ENCODE results near the gene ERI3. TPM values are rescaled to one million over a fixed set of nuclear protein-coding genes. Genes with fewer than 3 reads are reported as not detected.

The ERI3 gene
- total RNA-seq, 2 experiments from 2014 or later, result 35.7 to 37.0 TPM

GRCh38 chr1:44272992-44273391 is 82.1 kb downstream of the ERI3 start:
- no peak for DNase-seq
- H3K27ac Mint-ChIP-seq, result no peak overlapping the region
- ChIA-PET POLR2A (no interaction called here), CTCF (interaction anchor here (0.6 kb wide), 1 partner anchor 867 kb away, joined by 3 read pairs; no protein-coding TSS in a partner anchor)
- intact Hi-C loops (cut with micrococcal nuclease), result no loop called here
- no peaks in the 10 kb centered on the region for H3K27me3 Mint-ChIP-seq
- no peaks in the 10 kb centered on the region for H3K36me3 Mint-ChIP-seq
- H3K4me1 Mint-ChIP-seq (ENCODE audit: low read depth), result peaks cover 16% of the 10 kb centered on the region
- no peaks in the 10 kb centered on the region for H3K9me3 Mint-ChIP-seq
- no peak overlapping the region for H3K4me3 Mint-ChIP-seq

DNA sequence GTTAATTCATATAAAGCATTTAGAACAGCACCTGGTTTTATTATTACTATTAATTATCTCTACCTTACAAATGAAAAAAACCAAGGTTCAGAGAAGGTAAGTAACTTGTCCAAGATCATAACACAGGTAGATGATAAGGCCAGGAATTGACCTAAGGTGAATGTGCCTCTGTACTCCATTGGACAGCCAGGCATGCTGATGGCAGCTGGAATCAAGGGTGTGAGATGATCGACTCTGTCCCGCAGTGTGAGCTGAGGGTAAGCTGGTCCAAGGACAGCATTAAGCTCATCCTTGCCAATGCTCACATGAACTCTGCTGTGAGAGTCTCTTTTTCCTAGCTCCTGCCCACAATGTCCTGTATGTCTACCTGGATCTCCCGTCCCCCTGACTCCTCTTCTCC is 83.4 kb downstream of the ERI3 start:
- no peaks in the 10 kb centered on the region for H3K27me3 Mint-ChIP-seq
- CTCF ChIA-PET, result interaction anchor here (1.8 kb wide), 1 partner anchor 54 kb away, joined by 5 read pairs; no protein-coding TSS in a partner anchor
- H3K4me3 Mint-ChIP-seq, result no peak overlapping the region
- intact Hi-C loops (cut with micrococcal nuclease), result no loop called here
- DNase-seq, result no peak
- H3K27ac Mint-ChIP-seq, result no peak overlapping the region
- POLR2A ChIA-PET, result no interaction called here
- H3K4me1 Mint-ChIP-seq (ENCODE audit: low read depth), result peaks cover 16% of the 10 kb centered on the region
- H3K36me3 Mint-ChIP-seq, result no peaks in the 10 kb centered on the region
- H3K9me3 Mint-ChIP-seq, result no peaks in the 10 kb centered on the region

GRCh38 chr1:44270686-44271628 is 84.1 kb downstream of the ERI3 start:
- CTCF ChIA-PET, result interaction anchor here (1.0 to 1.8 kb wide), 2 partner anchors 53 to 324 kb away, joined by 3 to 5 read pairs; no protein-coding TSS in a partner anchor
- Mint-ChIP-seq H3K36me3 (no peaks in the 10 kb centered on the region), H3K27me3 (no peaks in the 10 kb centered on the region), H3K9me3 (no peaks in the 10 kb centered on the region), H3K4me1 (ENCODE audit: low read depth) (peaks cover 16% of the 10 kb centered on the region), H3K4me3 (no peak overlapping the region), H3K27ac (no peak overlapping the region)
- POLR2A ChIA-PET, result no interaction called here
- DNase-seq, result no peak
- intact Hi-C loops (cut with micrococcal nuclease), result no loop called here

GRCh38 chr1:44268054-44268453 is 87.0 kb downstream of the ERI3 start:
- intact Hi-C loops (cut with micrococcal nuclease), result no loop called here
- ChIA-PET CTCF (interaction anchor here (1.5 to 2.3 kb wide), 2 partner anchors 50 kb away, joined by 5 to 6 read pairs; no protein-coding TSS in a partner anchor), POLR2A (no interaction called here)
- Mint-ChIP-seq H3K36me3 (no peaks in the 10 kb centered on the region), H3K4me3 (no peak overlapping the region), H3K4me1 (ENCODE audit: low read depth) (peaks cover 5% of the 10 kb centered on the region), H3K9me3 (no peaks in the 10 kb centered on the region), H3K27me3 (no peaks in the 10 kb centered on the region), H3K27ac (no peak overlapping the region)
- no peak for DNase-seq

- DNase-seq, result no peak
- no peaks in the 10 kb centered on the region for H3K36me3 Mint-ChIP-seq
- ChIA-PET CTCF (interaction anchor here (1.5 to 2.3 kb wide), 3 partner anchors 8 to 51 kb away, joined by 3 to 6 read pairs (median 5); no protein-coding TSS in a partner anchor), POLR2A (no interaction called here)
- peaks cover 5% of the 10 kb centered on the region for H3K4me1 Mint-ChIP-seq (ENCODE audit: low read depth)
- H3K9me3 Mint-ChIP-seq, result no peaks in the 10 kb centered on the region
- H3K27me3 Mint-ChIP-seq, result no peaks in the 10 kb centered on the region
- intact Hi-C loops (cut with micrococcal nuclease), result no loop called here
- H3K4me3 Mint-ChIP-seq, result no peak overlapping the region
- no peak overlapping the region for H3K27ac Mint-ChIP-seq
Observed at GRCh38 chr1:44267438-44267837, 87.6 kb downstream of the ERI3 start.

GRCh38 chr1:44266400-44267344 is 88.4 kb downstream of the ERI3 start:
- POLR2A ChIA-PET, result no interaction called here
- peaks cover 5% of the 10 kb centered on the region for H3K4me1 Mint-ChIP-seq (ENCODE audit: low read depth)
- CTCF ChIA-PET, result interaction anchor here (1.6 to 2.3 kb wide), 2 partner anchors 9 to 52 kb away, joined by 3 to 6 read pairs; no protein-coding TSS in a partner anchor
- H3K27me3 Mint-ChIP-seq, result no peaks in the 10 kb centered on the region
- no peaks in the 10 kb centered on the region for H3K9me3 Mint-ChIP-seq
- no peaks in the 10 kb centered on the region for H3K36me3 Mint-ChIP-seq
- no peak for DNase-seq
- no peak overlapping the region for H3K27ac Mint-ChIP-seq
- H3K4me3 Mint-ChIP-seq, result no peak overlapping the region
- intact Hi-C loops (cut with micrococcal nuclease), result no loop called here

- Mint-ChIP-seq H3K9me3 (no peaks in the 10 kb centered on the region), H3K27ac (no peak overlapping the region), H3K4me1 (ENCODE audit: low read depth) (peaks cover 5% of the 10 kb centered on the region), H3K27me3 (no peaks in the 10 kb centered on the region), H3K4me3 (no peak overlapping the region), H3K36me3 (peaks cover 2% of the 10 kb centered on the region)
- DNase-seq, result no peak
- intact Hi-C loops (cut with micrococcal nuclease), result no loop called here
- CTCF ChIA-PET, result interaction anchor here (1.6 kb wide), 1 partner anchor 10 kb away, joined by 3 read pairs; no protein-coding TSS in a partner anchor
- POLR2A ChIA-PET, result no interaction called here
Observed at GRCh38 chr1:44265656-44266358, 89.2 kb downstream of the ERI3 start.

- H3K27me3 Mint-ChIP-seq, result no peaks in the 10 kb centered on the region
- ChIA-PET CTCF (no interaction called here), POLR2A (no interaction called here)
- no peak for DNase-seq
- H3K9me3 Mint-ChIP-seq, result no peaks in the 10 kb centered on the region
- intact Hi-C loops (cut with micrococcal nuclease), result no loop called here
- H3K36me3 Mint-ChIP-seq, result peaks cover 2% of the 10 kb centered on the region
- peaks cover 5% of the 10 kb centered on the region for H3K4me1 Mint-ChIP-seq (ENCODE audit: low read depth)
- H3K4me3 Mint-ChIP-seq, result no peak overlapping the region
- no peak overlapping the region for H3K27ac Mint-ChIP-seq
Observed at GRCh38 chr1:44264451-44264771, 90.6 kb downstream of the ERI3 start.

GRCh38 chr1:44263568-44264450 is 91.2 kb downstream of the ERI3 start:
- H3K4me3 Mint-ChIP-seq, result no peak overlapping the region
- H3K27ac Mint-ChIP-seq, result no peak overlapping the region
- ChIA-PET CTCF (no interaction called here), POLR2A (no interaction called here)
- no peak for DNase-seq
- H3K9me3 Mint-ChIP-seq, result no peaks in the 10 kb centered on the region
- peaks cover 2% of the 10 kb centered on the region for H3K36me3 Mint-ChIP-seq
- intact Hi-C loops (cut with micrococcal nuclease), result no loop called here
- no peaks in the 10 kb centered on the region for H3K27me3 Mint-ChIP-seq
- peaks cover 5% of the 10 kb centered on the region for H3K4me1 Mint-ChIP-seq (ENCODE audit: low read depth)

DNA sequence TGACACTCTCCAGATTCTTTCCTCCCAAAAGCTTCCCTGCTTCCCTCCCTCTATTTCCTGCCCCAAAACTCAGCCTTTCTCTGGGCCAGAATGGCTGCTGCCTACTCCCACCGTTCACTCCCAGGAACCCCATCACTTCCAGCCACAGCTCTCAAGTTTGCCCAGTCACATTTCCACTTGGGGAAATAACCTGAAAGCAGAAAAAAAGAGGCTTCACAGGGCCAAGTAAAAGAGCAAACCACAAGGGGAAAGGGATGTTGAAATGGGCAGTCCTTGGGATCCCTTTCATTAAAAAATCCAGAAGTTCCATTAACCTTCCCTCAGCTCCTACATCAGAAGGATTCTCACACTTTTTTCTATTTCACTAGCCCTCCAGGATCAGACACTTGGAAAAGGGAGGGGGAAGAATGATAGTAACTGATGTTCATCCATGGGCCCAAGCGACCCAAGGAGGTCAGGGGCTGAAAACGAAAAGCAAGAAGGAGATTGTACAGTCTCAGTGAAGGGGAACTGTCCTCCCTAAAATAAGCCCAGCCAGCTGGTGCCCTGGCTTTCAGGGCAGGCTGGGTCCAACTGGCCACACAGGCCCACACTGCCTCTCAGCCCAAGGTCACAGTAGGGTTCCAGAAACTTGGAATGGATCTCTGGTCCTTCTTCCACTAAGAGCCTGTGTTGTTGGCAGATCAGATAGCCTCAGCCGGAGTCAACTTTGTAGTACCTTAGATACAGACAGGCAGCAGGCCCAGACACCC is 92.1 kb downstream of the ERI3 start:
- no peak overlapping the region for H3K4me3 Mint-ChIP-seq
- H3K27ac Mint-ChIP-seq, result no peak overlapping the region
- H3K4me1 Mint-ChIP-seq (ENCODE audit: low read depth), result peaks cover 5% of the 10 kb centered on the region
- no peak for DNase-seq
- H3K9me3 Mint-ChIP-seq, result no peaks in the 10 kb centered on the region
- ChIA-PET CTCF (no interaction called here), POLR2A (no interaction called here)
- H3K27me3 Mint-ChIP-seq, result no peaks in the 10 kb centered on the region
- H3K36me3 Mint-ChIP-seq, result peaks cover 2% of the 10 kb centered on the region
- intact Hi-C loops (cut with micrococcal nuclease), result no loop called here

GRCh38 chr1:44262414-44262813 is 92.6 kb downstream of the ERI3 start:
- no peaks in the 10 kb centered on the region for H3K9me3 Mint-ChIP-seq
- H3K4me1 Mint-ChIP-seq (ENCODE audit: low read depth), result peaks cover 5% of the 10 kb centered on the region
- ChIA-PET CTCF (no interaction called here), POLR2A (no interaction called here)
- no peak overlapping the region for H3K27ac Mint-ChIP-seq
- H3K4me3 Mint-ChIP-seq, result no peak overlapping the region
- peaks cover 2% of the 10 kb centered on the region for H3K36me3 Mint-ChIP-seq
- intact Hi-C loops (cut with micrococcal nuclease), result no loop called here
- no peaks in the 10 kb centered on the region for H3K27me3 Mint-ChIP-seq
- DNase-seq, result no peak
